GM18511 (cell line): ENCODE data around the gene ATOSB.

Source experiments
- ATAC-seq: cut with Tn5 transposase; IDR thresholded peaks from one replicate; pipeline ENCODE4 v1.9.1; 2021; ENCODE audit warnings: mild to moderate bottlenecking, moderate library complexity; ENCODE audit not compliant: unreplicated experiment

The ATOSB gene

GRCh38 chr9:35114113-35114839 is 1.4 kb downstream of the ATOSB start:
- peak; percentile 20 for ATAC-seq

- ATAC-seq, result no peak
Measured at GRCh38 chr9:35112257-35113020, 3.2 kb downstream of the ATOSB start.

GRCh38 chr9:35111001-35111933 is 4.4 kb downstream of the ATOSB start:
- peak; percentile 71 for ATAC-seq

GRCh38 chr9:35110327-35110761 is 5.3 kb downstream of the ATOSB start:
- no peak for ATAC-seq

GRCh38 chr9:35108946-35109575 is 6.6 kb downstream of the ATOSB start:
- ATAC-seq, result no peak

- no peak for ATAC-seq
Measured at GRCh38 chr9:35108461-35108860, 7.2 kb downstream of the ATOSB start.

- no peak for ATAC-seq
Measured at GRCh38 chr9:35107297-35108290, 8.1 kb downstream of the ATOSB start.

GRCh38 chr9:35106343-35106730 is 9.3 kb downstream of the ATOSB start:
- ATAC-seq, result no peak

- no peak for ATAC-seq
Measured at GRCh38 chr9:35105571-35106342, 9.9 kb downstream of the ATOSB start.

GRCh38 chr9:35105126-35105525 is 10.5 kb downstream of the ATOSB start:
- no peak for ATAC-seq

- no peak for ATAC-seq
Measured at GRCh38 chr9:35104586-35104985, 11.1 kb downstream of the ATOSB start.

GRCh38 chr9:35103660-35104191 is 11.9 kb downstream of the ATOSB start:
- ATAC-seq, result no peak

- ATAC-seq, result peak; percentile 100
Measured at GRCh38 chr9:35102769-35103659, 12.6 kb downstream of the ATOSB start, which contains the start of gene STOML2. TSS of gene STOML2 (minus strand) at chr9:35103131. CDS start at chr9:35103094, 37 bp downstream.

- ATAC-seq, result peak; percentile 11
Measured at GRCh38 chr9:35102465-35102768, 13.2 kb downstream of the ATOSB start.

- no peak for ATAC-seq
Measured at GRCh38 chr9:35097573-35097972, 18.1 kb downstream of the ATOSB start.

- peak; percentile 92 for ATAC-seq
Measured at GRCh38 chr9:35096035-35096849, 19.4 kb downstream of the ATOSB start, which contains the start of gene PIGO. TSS of gene PIGO (minus strand) at chr9:35096591. CDS start at chr9:35095565, 1,026 bp downstream.

GRCh38 chr9:35091536-35091935 is 24.1 kb downstream of the ATOSB start:
- ATAC-seq, result no peak
